ENCODE results near the gene GPBAR1. TPM values are rescaled to one million over a fixed set of nuclear protein-coding genes. Genes with fewer than 3 reads are reported as not detected.
A peak's percentile ranks its signal among the peaks of the same experiment; 100 is the strongest.

Gene GPBAR1
- total and polyA plus RNA-seq, 9 of the 15 experiments (the other 6 are each of a cell fraction or from before 2014, with no cell fraction given) = not detected

GRCh38 chr2:218216674-218217359 lies 44.0 kb upstream of the GPBAR1 start, which contains the start of gene ARPC2 (continued):
- TF ChIP-seq TAF1 (IDR thresholded peaks at IDR 0.05; ENCODE audit: control insufficient read depth, extremely low read depth, insufficient read depth, low read length, severe bottlenecking) (peak; percentile 81), ATF7 (IDR thresholded peaks at IDR 0.05) (peak; percentile 52), BCOR (IDR thresholded peaks at IDR 0.05) (peak; percentile 37; the same call in 1 of the 2 replicates), MYC (IDR thresholded peaks at IDR 0.05; ENCODE audit: low read depth, low read length) (0 out of 2 replicates have a peak, but pooled peaks have one; percentile 33), MYC (CRISPR knock-in tag; IDR thresholded peaks at IDR 0.05; ENCODE audit: borderline replicate concordance, low read depth) (no peak), ZNF668 (CRISPR knock-in tag; IDR thresholded peaks at IDR 0.05) (no peak), ELK1 (CRISPR knock-in tag; IDR thresholded peaks at IDR 0.05) (no peak), CSDE1 (IDR thresholded peaks at IDR 0.05) (no peak), AFF4 (CRISPR knock-in tag; IDR thresholded peaks at IDR 0.05) (peak; percentile 63; the same call in 1 of the 2 replicates), KDM2B (CRISPR knock-in tag; IDR thresholded peaks at IDR 0.05) (no peak), MNT (conservative IDR thresholded peaks at IDR 0.05) (no peak; a peak in 1 of 4 replicates), ZBTB11 (CRISPR knock-in tag; IDR thresholded peaks at IDR 0.05) (peak in 1 of 3 experiments; percentile 84; a peak in 3 of 6 replicates), PCBP1 (IDR thresholded peaks at IDR 0.05; ENCODE audit: low read depth, low read length, poor library complexity, severe bottlenecking) (peak; percentile 69), GABPA (tag; conservative IDR thresholded peaks at IDR 0.05; ENCODE audit: low read depth) (peak; percentile 94), SP1 (CRISPR knock-in tag; IDR thresholded peaks at IDR 0.05) (0 out of 2 replicates have a peak, but pooled peaks have one; percentile 26), ZNF551 (CRISPR knock-in tag; IDR thresholded peaks at IDR 0.05) (no peak), HDAC3 (IDR thresholded peaks at IDR 0.05; ENCODE audit: borderline replicate concordance, partially characterized antibody) (no peak)

All from K562 (cell line).